SU-DHL-6 (cell line): ENCODE results near the gene SLC2A6.

Experiments
- CTCF ChIP-seq: fragments of 200-600 bp; sonication (generic); IDR thresholded peaks from one replicate; pipeline ENCODE4 v1.5.1; 2017; ENCODE audit warnings: antibody characterized with exemption, mild to moderate bottlenecking, low read length, moderate library complexity; ENCODE audit not compliant: insufficient read depth, poor library complexity, severe bottlenecking
- EZH2phosphoT487 ChIP-seq: fragments of 200-600 bp; sonication (generic), shearing (Covaris generic); conservative IDR thresholded peaks from 2 replicates; pipeline ENCODE4 v1.6.1; 2018; ENCODE audit warnings: mild to moderate bottlenecking, antibody characterized with exemption, low read length, moderate library complexity, mixed read lengths

GRCh38 chr9:133425049-133425632 lies 53.8 kb downstream of the SLC2A6 start:
- no peak for TF ChIP-seq CTCF
- TF ChIP-seq EZH2phosphoT487 = no peak
